PC-3 (cell line): ENCODE measurements around the gene CAPG.

Source experiments
- CTCF ChIP-seq: fragments of 300-600 bp; sonication (generic); conservative IDR thresholded peaks from 2 replicates; pipeline ENCODE4 v1.5.1; 2017; ENCODE audit warnings: antibody characterized with exemption, low read depth, mild to moderate bottlenecking, low read length
- EZH2 ChIP-seq: fragments of 300-600 bp; sonication (generic); IDR thresholded peaks from one replicate; pipeline ENCODE4 v1.6.1; 2017; ENCODE audit warnings: antibody characterized with exemption, mild to moderate bottlenecking, low read length; ENCODE audit not compliant: unreplicated experiment

- TF ChIP-seq CTCF (peak; percentile 78), EZH2 (no peak)
Measured at GRCh38 chr2:85390941-85391669, 19.1 kb downstream of the CAPG start.
